ENCODE measurements around the gene ZNF560. TPM values are rescaled to one million over a fixed set of nuclear protein-coding genes. Genes with fewer than 3 reads are reported as not detected.
A peak's percentile ranks its signal among the peaks of the same experiment; 100 is the strongest.

Gene ZNF560
- total and polyA plus RNA-seq, 2 of the 13 experiments (the other 11 are each of a cell fraction or from before 2014, with no cell fraction given): not detected

DNA sequence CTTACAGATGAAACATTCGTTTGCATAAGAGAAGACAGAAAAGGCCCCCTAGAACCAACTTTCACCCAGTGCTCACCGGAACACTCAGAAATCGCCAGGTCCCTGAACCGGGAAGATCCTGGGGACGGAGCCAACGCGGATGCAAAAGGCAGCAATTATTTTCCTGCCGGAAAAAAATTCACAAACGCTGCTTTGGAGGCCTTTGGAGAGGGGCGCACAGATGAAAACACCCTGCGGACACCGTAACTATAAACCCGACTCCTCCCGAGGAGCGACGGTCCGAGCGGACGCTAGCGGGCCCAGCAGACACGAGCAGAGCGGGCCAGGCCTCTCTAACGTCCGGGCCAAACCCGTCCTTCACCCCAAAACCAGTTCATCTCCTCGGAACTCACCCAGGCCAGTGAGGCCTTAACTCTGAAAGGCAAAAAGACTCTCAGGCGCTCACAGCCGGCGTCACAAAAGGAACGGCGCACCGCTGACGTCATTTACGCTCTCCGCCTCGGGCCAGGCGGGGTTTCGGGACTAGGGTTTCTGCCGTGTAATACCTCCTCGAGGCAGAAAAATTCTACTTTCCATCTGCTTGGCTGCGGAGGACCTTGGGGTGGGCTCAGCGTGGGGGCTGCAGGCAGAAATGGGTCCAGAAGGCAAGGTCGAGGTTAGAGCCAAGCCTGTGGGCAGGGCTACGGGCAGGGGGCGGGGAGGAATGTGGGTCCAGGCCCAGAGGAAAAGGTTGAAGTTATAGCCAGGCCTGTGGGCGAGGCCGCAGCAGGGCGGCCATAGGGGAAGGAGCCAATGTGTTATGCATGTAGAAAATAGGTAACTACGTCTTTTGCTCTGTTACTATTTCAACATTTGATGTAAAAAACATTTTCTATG, 40.0 kb upstream of the ZNF560 start, which contains the start of gene ZNF426 (continued):
- no peak for TF ChIP-seq CENPT (CRISPR knock-in tag; IDR thresholded peaks at IDR 0.05; ENCODE audit: low read depth)
- peak; percentile 97 for TF ChIP-seq YEATS2 (CRISPR knock-in tag; IDR thresholded peaks at IDR 0.05; ENCODE audit: borderline replicate concordance)
- TF ChIP-seq ARNT2 (CRISPR knock-in tag; IDR thresholded peaks at IDR 0.05; ENCODE audit: low read depth): no peak
- no peak for TF ChIP-seq SP1 (IDR thresholded peaks at IDR 0.05)
- TF ChIP-seq SP1 (CRISPR knock-in tag; IDR thresholded peaks at IDR 0.05): peak; percentile 61; the same call in 1 of the 2 replicates
- TF ChIP-seq, protein P1, sequence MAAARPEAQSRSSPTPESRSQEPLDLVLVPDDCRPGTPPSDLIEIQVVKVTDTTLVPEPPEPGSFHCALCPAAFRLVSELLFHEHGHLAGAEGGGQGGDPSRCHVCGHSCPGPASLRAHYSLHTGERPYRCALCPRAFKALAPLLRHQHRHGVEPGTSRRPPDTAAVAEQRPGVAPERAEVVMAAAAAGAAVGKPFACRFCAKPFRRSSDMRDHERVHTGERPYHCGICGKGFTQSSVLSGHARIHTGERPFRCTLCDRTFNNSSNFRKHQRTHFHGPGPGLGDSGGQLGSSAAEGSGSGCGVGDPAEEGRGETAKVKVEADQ (CRISPR knock-in tag; IDR thresholded peaks at IDR 0.05; ENCODE audit: borderline replicate concordance): peak; percentile 51; the same call in 1 of the 2 replicates
- TF ChIP-seq ZNF501 (CRISPR knock-in tag; IDR thresholded peaks at IDR 0.05): peak; percentile 85
- TF ChIP-seq, protein P2, sequence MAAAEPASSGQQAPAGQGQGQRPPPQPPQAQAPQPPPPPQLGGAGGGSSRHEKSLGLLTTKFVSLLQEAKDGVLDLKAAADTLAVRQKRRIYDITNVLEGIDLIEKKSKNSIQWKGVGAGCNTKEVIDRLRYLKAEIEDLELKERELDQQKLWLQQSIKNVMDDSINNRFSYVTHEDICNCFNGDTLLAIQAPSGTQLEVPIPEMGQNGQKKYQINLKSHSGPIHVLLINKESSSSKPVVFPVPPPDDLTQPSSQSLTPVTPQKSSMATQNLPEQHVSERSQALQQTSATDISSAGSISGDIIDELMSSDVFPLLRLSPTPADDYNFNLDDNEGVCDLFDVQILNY (CRISPR knock-in tag; conservative IDR thresholded peaks at IDR 0.05): peak; percentile 19; the same call in 1 of the 2 replicates
- TF ChIP-seq ZNF619 (CRISPR knock-in tag; IDR thresholded peaks at IDR 0.05): no peak
- no peak for TF ChIP-seq ZNF672 (CRISPR knock-in tag; IDR thresholded peaks at IDR 0.05)
- TF ChIP-seq FOXK1 (CRISPR knock-in tag; IDR thresholded peaks at IDR 0.05; ENCODE audit: borderline replicate concordance, low read depth): peak; percentile 78; the same call in 1 of the 2 replicates
- TF ChIP-seq, protein P3, sequence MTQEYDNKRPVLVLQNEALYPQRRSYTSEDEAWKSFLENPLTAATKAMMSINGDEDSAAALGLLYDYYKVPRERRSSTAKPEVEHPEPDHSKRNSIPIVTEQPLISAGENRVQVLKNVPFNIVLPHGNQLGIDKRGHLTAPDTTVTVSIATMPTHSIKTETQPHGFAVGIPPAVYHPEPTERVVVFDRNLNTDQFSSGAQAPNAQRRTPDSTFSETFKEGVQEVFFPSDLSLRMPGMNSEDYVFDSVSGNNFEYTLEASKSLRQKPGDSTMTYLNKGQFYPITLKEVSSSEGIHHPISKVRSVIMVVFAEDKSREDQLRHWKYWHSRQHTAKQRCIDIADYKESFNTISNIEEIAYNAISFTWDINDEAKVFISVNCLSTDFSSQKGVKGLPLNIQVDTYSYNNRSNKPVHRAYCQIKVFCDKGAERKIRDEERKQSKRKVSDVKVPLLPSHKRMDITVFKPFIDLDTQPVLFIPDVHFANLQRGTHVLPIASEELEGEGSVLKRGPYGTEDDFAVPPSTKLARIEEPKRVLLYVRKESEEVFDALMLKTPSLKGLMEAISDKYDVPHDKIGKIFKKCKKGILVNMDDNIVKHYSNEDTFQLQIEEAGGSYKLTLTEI (CRISPR knock-in tag; conservative IDR thresholded peaks at IDR 0.05): no peak
- TF ChIP-seq ZNF251 (CRISPR knock-in tag; IDR thresholded peaks at IDR 0.05): no peak
- TF ChIP-seq JDP2 (CRISPR knock-in tag; IDR thresholded peaks at IDR 0.05; ENCODE audit: borderline replicate concordance): no peak; the same call in 1 of the 2 replicates
- TF ChIP-seq PTBP1 (IDR thresholded peaks at IDR 0.05; ENCODE audit: low read depth, low read length, poor library complexity, severe bottlenecking): no peak
- TF ChIP-seq, protein P4, sequence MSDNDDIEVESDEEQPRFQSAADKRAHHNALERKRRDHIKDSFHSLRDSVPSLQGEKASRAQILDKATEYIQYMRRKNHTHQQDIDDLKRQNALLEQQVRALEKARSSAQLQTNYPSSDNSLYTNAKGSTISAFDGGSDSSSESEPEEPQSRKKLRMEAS (IDR thresholded peaks at IDR 0.05): peak; percentile 81
- no peak for TF ChIP-seq JUND (CRISPR knock-in tag; IDR thresholded peaks at IDR 0.05)
- no peak for TF ChIP-seq GTF2F1 (IDR thresholded peaks at IDR 0.05; ENCODE audit: low read length)
- TF ChIP-seq NCOA5 (CRISPR knock-in tag; IDR thresholded peaks at IDR 0.05): no peak
- no peak for TF ChIP-seq PLRG1 (conservative IDR thresholded peaks at IDR 0.05)
- peak; percentile 50; the same call in 1 of the 2 replicates for TF ChIP-seq FOXA3 (CRISPR knock-in tag; IDR thresholded peaks at IDR 0.05)
- TF ChIP-seq NFKB2 (CRISPR knock-in tag; IDR thresholded peaks at IDR 0.05; ENCODE audit: borderline replicate concordance): peak; percentile 82; the same call in 1 of the 2 replicates
- TF ChIP-seq ZNF20 (CRISPR knock-in tag; IDR thresholded peaks at IDR 0.05): no peak
- no peak for TF ChIP-seq ETV5 (CRISPR knock-in tag; IDR thresholded peaks at IDR 0.05; ENCODE audit: borderline replicate concordance)
- TF ChIP-seq, protein P5, sequence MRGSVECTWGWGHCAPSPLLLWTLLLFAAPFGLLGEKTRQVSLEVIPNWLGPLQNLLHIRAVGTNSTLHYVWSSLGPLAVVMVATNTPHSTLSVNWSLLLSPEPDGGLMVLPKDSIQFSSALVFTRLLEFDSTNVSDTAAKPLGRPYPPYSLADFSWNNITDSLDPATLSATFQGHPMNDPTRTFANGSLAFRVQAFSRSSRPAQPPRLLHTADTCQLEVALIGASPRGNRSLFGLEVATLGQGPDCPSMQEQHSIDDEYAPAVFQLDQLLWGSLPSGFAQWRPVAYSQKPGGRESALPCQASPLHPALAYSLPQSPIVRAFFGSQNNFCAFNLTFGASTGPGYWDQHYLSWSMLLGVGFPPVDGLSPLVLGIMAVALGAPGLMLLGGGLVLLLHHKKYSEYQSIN (CRISPR knock-in tag; IDR thresholded peaks at IDR 0.05; ENCODE audit: borderline replicate concordance): no peak
